CD4-positive, alpha-beta T cell treated with Interleukin-4 for 4 hours (primary cell): ENCODE results near the gene NAXE.
A peak's percentile ranks its signal among the peaks of the same experiment; 100 is the strongest.
"Not testable (repeated sequence)": the region's sequence is repeated elsewhere in the genome, so short reads cannot be mapped to it uniquely, and the experiment has no call there.

ENCODE experiments used
- DNase-seq: peaks from one replicate; pipeline ENCODE4 v3.0.0-alpha.2; 2020

Gene NAXE

GRCh38 chr1:156591432-156592157 lies at the start of gene NAXE:
Gene NAXE, plus strand, starts transcription at chr1:156591776. Its CDS starts 29 bp downstream, at chr1:156591805.
- DNase-seq = peak; percentile 46

GRCh38 chr1:156543066-156543465 lies 48.5 kb upstream of the NAXE start:
- no peak for DNase-seq

GRCh38 chr1:156544592-156545102 lies 46.9 kb upstream of the NAXE start:
- DNase-seq = no peak

- no peak for DNase-seq
Measured at GRCh38 chr1:156546267-156546666, 45.3 kb upstream of the NAXE start.

- no peak for DNase-seq
Measured at GRCh38 chr1:156547434-156547833, 44.1 kb upstream of the NAXE start.

- no peak for DNase-seq
Measured at GRCh38 chr1:156547982-156548381, 43.6 kb upstream of the NAXE start.

- no peak for DNase-seq
Measured at GRCh38 chr1:156549390-156549789, 42.2 kb upstream of the NAXE start.

- DNase-seq = no peak
Measured at GRCh38 chr1:156549831-156550230, 41.7 kb upstream of the NAXE start.

GRCh38 chr1:156550346-156550745 lies 41.2 kb upstream of the NAXE start:
- no peak for DNase-seq

- no peak for DNase-seq
Measured at GRCh38 chr1:156551066-156551643, 40.4 kb upstream of the NAXE start.

GRCh38 chr1:156551869-156552268 lies 39.7 kb upstream of the NAXE start:
- DNase-seq = no peak

- no peak for DNase-seq
Measured at GRCh38 chr1:156552518-156552917, 39.1 kb upstream of the NAXE start.

GRCh38 chr1:156552937-156553336 lies 38.6 kb upstream of the NAXE start:
- not testable (repeated sequence) for DNase-seq

GRCh38 chr1:156553860-156554485 lies 37.6 kb upstream of the NAXE start:
- DNase-seq = no peak

GRCh38 chr1:156554971-156555370 lies 36.6 kb upstream of the NAXE start:
- no peak for DNase-seq

- no peak for DNase-seq
Measured at GRCh38 chr1:156555715-156556114, 35.9 kb upstream of the NAXE start.

- DNase-seq = no peak
Measured at GRCh38 chr1:156556354-156556753, 35.2 kb upstream of the NAXE start.

GRCh38 chr1:156559086-156559796 lies 32.3 kb upstream of the NAXE start:
- no peak for DNase-seq

- no peak for DNase-seq
Measured at GRCh38 chr1:156559797-156560385, 31.7 kb upstream of the NAXE start.

- DNase-seq = no peak
Measured at GRCh38 chr1:156560585-156561163, 30.9 kb upstream of the NAXE start.

- no peak for DNase-seq
Measured at GRCh38 chr1:156565519-156565918, 26.1 kb upstream of the NAXE start.

GRCh38 chr1:156566436-156566835 lies 25.1 kb upstream of the NAXE start:
- DNase-seq = no peak
